HG03095 (cell line): ENCODE measurements around the gene SAP30BP.

ENCODE experiments used
- ATAC-seq: cut with Tn5 transposase; IDR thresholded peaks from one replicate; pipeline ENCODE4 v1.9.1; 2021; ENCODE audit warnings: moderate library complexity; ENCODE audit not compliant: unreplicated experiment

The SAP30BP gene

DNA sequence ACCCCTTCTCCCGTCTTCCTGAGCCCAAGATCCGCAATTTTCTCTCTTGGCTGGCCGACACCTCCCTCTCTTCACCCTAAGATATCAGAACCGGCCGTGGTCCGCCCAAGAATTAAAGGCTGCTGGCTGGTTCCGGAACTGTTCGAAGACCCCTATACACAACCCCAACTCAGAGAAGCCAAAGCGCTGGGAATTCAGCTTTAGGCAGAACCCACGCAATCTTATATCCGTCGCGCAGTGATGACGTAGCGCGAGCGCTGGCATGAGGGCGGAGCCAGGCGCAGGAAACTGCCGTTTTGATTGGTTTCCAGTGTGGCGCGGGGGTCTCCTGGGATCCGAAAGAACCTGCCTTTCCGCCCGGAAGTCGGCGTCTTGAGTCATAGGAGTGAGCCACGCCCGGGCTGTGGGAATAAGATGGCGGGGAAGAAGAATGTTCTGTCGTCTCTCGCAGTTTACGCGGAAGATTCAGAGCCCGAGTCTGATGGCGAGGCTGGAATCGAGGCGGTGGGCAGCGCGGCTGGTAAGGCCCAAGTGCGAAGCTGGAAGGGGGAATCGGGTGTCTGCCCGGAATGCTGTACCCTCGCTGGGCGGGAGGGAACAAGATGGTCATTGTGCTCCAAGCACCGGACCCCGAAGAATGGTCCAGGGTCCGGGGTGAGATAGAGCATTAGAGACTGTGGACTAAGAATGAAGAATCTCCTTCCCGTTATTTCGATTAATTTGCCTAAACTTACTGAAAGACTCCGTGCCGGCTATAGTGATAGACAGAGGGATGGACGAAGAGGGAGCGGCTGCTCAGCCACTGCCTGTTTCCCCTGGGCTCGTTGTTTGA is at the start of gene SAP30BP, which contains the start of gene RECQL5:
SAP30BP (plus strand) TSS at position 380 of the 832 bp plus-strand sequence; CDS start at position 415, 35 bp downstream.
RECQL5 (minus strand) TSS at position 196 of the 832 bp plus-strand sequence. CDS start 597 bp downstream, outside the sequence.
- ATAC-seq = peak; percentile 63

DNA sequence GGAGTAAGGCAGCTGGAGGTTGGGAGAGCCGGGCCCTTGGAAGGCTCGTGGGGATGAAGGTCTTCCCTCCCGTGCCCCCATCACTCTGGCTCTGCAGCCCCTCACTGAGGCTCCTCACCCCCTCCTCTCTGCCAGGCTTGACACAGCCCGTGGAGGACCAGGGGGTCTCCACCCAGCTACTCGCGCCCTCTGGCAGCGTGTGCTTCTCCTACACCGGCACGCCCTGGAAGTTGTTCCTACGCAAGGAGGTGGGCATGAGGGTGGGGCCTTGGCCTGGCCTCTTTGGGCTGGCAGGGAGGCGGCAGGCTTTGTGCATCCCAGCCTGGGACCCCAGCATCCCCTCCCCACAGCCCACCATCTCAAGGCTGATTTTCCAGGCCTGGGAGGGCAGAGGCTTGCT is 49.5 kb upstream of the SAP30BP start:
- no peak for ATAC-seq

DNA sequence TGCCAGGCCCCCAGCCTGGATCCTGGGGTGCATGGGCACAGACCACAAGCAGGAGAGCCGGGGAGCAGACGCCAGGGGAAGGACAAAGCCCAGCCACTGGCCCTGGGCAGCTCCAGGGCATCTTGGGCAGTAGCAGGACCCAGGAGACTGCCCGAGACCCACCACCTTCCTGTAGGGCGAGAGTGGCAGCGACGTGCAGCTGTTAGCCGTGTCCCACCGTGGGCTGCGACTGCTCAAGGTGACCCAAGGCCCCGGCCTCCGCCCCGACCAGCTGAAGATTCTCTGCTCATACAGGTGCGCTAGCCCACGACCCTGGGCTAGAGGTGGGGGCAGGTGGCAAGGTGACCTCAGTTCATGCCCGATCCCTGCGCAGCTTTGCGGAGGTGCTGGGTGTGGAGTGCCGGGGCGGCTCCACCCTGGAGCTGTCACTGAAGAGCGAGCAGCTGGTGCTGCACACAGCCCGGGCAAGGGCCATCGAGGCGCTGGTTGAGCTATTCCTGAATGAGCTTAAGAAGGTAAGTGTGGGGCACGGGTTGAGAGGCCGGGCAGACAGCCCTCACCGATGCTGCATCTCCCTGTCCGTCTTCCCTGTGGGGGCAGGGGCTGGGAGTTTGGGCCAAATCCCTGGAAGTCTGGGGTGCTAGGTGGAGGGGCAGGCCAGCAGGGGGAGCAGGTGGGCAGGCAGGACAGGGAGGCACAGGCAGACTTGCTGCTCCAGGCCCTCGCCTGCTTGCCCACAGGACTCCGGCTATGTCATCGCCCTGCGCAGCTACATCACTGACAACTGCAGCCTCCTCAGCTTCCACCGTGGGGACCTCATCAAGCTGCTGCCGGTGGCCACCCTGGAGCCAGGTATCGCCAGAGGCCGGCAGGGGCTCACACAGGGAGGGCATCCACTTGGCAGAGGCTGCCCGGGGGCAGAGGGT is 47.4 kb upstream of the SAP30BP start:
- ATAC-seq = no peak

DNA sequence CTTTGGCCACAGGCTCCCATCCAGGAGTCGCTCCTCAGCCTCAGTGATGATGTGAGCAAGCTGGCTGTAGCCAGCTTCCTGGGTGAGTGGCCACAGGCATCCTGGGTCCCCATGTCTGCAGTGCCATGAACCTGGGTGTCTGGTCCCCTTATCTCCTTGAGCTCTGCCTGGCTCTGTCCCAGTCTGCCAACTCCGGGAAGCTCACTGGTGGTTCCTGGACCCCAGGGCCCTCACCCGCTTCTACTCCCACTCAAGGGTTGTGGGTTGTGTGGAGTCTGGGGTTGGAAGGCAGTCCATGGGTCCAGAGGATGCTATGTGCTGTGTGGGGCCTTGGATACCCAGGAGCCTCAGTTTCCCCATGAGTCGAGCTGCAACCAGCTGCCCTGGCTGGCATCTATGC is 45.6 kb upstream of the SAP30BP start:
- no peak for ATAC-seq

DNA sequence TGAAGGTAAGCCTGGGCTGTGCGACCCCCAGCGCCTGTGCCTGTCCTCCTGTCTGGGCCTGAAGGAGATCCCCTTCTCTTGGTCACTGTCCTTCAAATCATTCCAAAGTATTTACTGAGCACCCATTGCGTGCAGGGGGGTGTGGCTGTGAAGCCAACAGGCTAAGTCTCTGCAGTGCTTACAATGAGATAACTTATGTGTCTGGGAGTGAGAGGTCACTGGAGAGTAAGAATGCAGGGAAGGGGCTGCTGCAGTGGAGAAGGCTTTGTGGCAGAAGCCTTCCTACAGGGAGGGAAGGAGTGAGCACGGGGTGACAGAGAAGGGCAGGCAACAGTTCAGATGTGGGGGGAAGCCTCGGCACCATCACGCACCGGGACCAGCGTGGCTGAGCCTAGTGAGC is 45.1 kb upstream of the SAP30BP start:
- no peak for ATAC-seq

DNA sequence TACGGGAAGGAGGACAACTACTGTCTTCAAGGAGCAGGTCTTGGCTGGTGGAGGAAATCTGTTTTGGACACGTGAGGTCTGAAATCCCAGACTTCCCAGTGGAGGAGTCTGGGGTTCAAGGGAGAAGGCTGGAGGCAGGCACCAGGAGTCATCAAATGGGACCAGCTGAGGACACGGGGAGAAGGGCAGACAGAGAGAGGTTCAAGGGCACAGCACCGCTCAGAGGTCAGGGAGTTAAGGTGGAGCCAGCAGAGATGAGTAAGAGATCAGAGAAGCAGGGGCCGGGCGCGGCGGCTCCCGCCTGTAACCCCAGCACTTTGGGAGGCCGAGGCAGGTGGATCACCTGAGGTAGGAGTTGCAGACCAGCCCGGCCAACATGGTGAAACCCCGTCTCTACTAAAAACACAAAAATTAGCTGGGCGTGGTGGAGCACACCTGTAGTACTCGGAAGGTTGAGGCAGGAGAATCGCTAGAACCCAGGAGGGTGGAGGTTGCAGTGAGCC is 44.3 kb upstream of the SAP30BP start:
- ATAC-seq = no peak

DNA sequence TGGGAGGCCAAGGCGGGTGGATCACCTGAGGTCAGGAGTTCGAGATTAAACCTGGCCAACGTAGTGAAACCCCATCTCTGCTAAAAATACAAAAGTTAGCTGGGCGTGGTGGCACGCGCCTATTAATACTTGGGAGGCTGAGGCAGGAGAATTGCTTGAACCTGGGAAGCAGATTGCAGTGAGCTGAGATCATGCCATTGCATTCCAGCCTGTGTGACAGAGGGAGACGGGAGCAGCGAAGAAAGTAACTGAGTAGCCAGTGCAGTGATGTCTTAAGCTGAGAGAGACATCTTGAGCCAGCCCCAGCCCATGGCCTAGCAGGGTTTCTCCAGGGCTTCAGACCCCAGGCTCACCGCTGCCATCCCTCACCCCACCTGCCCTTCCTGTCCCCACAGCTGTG is 43.8 kb upstream of the SAP30BP start:
- no peak for ATAC-seq

DNA sequence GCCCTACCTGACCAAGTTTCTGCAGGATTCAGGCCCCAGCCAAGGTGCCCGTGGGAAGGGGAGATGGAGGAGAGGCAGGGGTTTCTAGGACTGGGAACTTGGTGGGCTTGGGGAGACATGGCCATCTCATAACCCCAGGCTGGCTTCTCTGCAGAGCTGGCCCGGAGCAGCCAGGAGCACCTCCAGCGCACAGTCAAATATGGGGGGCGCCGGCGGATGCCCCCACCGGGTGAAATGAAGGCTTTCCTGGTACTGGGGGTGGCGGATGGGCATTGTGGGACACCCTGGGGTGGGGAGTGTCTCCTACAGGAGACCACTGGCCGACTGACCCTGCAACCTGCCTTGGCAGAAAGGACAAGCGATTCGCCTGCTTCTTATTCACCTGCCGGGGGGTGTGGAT is 43.1 kb upstream of the SAP30BP start:
- ATAC-seq = no peak

DNA sequence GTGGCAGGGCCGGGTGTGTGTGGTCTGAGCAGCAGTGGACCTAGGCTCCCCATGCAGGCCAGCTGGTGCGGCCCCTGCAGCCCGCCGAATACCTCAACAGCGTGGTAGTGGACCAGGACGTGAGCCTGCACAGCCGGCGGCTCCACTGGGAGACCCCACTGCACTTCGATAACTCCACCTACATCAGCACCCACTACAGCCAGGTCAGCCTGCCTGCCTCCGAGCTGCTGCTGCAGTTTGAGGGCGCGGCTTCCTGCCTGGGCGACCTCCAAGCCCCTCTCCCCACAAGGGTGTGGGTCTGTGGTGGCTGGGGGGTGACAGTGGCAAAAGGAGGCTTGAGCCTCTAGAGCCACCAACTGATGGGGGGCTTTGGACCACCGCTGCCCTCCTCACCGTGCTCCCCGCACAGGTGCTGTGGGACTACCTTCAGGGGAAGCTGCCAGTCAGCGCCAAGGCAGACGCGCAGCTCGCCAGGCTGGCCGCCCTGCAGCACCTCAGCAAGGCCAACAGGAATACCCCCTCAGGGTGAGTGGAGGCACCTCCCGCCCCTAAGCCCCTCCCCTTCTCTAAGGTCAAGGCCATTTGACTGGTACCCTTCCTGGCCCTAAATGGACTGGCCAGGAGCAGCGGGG is 42.3 kb upstream of the SAP30BP start:
- ATAC-seq = no peak

DNA sequence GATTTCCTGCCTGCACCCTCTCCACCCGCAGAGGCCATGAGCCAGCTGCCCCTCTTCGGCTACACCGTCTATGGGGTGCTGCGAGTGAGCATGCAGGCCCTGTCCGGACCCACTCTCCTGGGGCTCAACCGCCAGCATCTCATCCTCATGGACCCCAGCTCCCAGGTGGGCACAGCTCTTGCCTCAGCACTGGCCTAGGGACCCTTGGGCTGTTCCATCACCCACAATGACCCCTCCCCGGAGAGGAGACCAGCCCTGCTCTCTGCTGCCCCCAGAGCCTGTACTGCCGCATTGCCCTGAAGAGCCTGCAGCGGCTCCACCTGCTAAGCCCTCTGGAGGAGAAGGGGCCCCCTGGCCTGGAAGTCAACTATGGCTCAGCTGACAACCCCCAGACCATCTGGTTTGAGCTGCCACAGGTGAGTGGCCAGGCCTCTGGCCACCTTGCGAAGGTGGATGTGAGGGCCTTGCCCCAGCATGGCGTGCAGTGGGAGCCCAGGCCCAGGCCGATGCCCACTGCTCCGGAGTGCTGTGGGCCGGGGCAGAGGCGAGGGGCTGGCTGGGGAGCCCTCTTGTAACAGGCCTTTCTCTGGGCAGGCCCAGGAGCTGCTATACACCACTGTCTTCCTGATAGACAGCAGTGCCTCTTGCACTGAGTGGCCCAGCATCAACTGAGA is 41.2 kb upstream of the SAP30BP start:
- ATAC-seq = no peak

DNA sequence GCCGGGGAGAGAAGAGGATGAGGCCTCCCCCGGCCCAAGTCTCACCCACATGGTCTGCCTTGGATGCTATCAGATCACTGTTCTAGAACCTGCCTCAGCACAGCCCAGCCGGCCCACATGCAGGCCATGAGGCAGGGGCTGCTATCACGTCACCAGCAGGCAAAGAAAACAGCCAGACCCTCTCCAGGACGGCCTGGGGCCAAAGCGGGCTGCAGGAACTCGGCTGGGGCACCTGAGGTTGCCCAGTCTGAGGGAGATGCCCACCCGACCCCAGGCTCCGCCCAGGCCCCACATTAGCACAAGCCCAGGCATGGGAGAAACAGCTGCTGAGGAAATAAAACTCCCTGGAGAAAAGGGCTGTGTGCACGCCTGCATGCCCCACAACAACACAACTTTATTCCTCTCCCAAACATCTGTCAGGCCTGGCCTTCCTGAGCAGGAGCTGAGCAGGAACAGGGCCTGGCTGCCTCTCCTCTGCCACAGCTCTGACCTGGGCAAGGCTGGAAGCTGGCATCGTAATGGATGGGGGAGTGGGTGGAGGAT is 40.6 kb upstream of the SAP30BP start:
- no peak for ATAC-seq

DNA sequence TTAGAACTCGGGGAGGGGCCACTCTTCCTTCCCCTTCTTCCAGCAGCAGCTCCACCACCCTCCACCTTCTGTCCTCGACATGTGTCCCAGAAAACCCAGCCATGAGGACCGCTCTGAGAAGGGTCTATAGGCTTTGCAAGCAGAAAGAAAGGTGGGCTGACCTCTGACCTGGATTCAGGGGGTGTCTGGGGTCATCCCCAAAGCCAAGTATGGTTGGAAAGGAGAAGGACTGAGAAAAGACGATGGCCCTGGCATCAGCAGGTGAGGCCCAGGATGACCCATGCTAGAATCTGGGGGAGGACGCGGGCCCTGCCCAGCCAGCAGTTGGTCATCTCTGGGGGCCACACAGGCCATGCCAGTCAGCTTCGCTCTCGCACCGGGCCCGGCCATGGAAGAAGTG is 40.0 kb upstream of the SAP30BP start:
- no peak for ATAC-seq

DNA sequence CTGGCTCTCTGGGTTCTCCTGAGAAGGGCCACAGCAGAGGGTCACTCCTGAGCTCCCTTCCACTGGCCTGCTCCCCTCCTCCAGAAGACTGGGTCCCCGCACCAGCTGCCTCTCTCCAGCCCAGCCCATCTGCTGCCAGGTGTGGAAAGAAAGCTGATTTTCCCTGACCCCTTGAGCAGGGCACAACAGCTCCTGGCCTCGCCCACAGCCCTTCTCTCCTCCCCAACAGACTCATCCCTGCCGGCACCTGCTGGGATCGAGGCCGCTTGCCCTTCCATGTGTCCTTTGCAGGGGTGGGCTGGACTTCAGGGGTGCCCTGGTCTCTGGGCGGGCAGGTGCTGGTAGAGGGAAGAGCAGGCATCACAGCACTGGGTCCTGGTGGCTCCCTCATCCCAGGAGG is 38.7 kb upstream of the SAP30BP start:
- ATAC-seq = no peak

DNA sequence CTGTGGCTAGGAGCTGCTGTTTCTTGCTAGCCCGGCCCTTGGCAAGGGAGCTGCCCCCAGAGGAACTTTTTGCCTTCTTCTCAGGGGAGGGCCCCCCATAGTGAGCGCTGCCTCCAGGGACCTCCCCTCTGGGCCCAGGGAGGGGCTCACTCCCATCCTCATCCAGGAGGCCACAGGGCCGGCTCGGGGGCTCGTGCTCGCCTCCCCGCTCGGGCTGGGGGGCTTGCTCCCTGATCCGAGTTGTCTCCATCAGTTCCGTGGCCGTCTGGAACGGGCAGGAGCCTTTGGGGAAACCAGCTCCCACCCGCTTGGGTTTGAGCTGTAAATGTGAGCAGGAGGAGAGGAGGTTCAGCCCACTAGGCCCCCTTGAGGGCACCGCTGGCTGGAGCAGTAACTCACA is 38.0 kb upstream of the SAP30BP start:
- ATAC-seq = no peak

DNA sequence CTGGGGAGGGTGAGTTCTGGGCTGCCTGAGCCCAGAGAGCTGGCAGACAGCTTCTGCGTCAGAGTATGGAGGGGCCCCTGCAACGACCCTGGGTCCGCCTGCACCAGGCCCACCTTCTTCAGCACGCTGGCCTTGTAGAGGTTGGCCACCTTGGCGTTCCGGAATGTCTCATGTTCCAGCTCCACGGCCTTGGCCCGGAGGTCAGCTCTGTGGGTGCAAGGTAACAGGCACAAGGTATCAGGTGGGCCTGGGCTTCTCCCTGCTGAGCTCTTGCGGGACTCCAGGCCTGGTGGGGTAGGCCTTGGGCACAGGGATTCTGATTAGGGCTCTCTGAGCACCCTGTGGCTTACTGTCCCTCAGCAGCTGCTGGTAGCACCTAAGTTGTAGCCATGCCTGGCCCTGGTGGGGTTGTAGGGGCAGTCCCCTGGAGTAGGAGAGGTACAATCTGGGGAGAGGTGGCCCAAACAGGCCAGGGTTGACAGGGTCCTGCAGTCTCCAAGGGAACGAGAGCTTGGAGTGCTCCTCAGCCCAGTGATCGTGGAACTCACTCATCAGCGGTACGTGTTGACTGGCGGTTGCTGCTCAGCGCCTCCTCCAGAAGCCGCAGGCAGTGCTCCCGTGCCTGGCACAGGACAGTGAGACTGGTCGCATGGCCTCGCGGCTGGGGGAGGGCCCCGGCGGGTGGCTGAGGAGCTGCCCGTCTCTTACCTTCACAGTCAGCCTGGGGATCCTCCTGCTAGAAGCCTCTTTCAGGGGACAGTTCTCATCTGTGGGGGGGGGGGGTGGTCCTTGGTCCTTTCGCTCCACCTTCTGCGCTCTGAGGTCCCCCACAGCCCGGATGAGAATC is 36.8 kb upstream of the SAP30BP start:
- no peak for ATAC-seq

DNA sequence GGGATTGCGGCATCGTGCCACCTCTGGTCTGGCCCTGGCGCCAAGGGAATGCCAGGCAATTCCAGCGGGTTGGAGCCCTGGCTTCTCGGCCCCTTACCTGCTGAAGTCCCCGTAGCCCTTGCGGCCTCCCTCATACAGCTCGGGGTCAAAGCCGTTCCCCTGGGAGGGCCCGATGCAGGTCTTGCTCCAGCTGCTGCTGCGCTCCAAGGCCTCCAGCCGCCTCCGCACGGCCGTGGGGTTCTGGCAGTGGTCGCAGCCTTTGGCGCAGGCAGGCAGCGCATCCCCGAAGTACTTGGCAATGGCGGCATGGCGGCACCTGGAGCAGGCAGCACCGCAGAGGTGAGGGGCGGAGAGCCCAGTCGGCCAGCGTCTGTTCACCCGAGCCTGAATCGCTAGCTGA is 35.8 kb upstream of the SAP30BP start:
- no peak for ATAC-seq

DNA sequence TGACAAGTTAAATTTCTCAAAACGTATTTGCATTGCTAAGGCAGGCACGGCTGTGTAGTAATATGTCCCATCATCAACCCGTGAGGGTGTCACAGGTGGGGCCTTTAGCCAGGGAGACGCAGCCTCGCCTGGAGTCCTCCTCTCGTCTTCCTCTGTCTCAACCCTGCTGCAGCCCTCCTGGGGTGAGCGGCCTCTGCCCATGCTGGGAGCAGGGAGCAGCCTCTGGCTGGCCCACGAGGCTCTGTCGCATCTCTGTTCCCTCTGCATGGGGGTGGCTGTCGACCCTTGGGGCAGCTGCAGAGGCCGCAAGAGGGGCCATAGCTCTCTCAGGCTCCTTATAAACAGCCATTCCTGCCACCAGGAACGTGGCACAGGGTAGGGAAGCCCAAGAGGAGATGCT is 34.7 kb upstream of the SAP30BP start:
- no peak for ATAC-seq

DNA sequence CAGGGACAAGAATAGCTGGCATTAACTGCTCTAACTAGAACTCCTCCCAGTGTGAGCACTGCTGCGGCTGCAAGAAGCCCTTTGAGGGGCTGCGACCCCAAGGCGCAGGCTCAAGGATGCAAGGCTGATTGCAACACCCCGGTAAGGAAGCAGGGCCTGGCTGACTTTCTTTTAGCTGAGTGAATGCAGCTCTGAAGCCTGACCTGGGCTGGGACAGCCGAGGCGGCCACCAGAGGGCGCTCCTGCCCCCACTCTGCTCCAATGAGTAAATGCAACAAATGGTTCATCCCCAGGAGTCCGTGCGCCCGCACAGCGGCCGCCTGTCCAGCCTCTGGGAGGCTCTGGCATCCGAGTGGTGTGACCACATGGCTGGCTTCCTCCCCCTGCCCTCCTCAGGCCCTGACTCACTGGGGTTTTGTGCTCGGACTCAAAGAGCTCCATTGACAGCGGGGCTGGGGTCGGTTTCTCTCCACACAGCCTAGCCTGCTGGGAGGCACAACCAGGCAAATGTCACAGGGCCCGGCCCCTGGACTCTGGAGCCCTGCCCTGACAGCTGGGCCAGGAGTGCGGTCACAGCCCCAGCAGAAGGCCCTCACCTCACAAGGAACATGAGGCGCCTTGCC is 34.2 kb upstream of the SAP30BP start, which contains the start of gene SMIM5:
SMIM5 (plus strand) TSS at position 572 of the 623 bp plus-strand sequence. CDS start 6,768 bp downstream, outside the sequence.
- ATAC-seq = no peak
